GM23338 (cell line): Measurements from ENCODE around the gene EID1.

Source experiments
- CREB1 ChIP-seq: fragments of 250-450 bp; sonication (Bioruptor Pico); IDR thresholded peaks from 2 replicates; pipeline ENCODE4 v1.5.0; 2020; ENCODE audit warnings: low read depth, mild to moderate bottlenecking, moderate library complexity
- CTCF ChIP-seq, 2 experiments: fragments of 200-600 bp in 1 of 2; sonication (generic) in 1 of 2; conservative IDR thresholded peaks; 2 replicates each; pipeline versions ENCODE4 v1.5.1 to v1.6.1; 2016 to 2017; ENCODE audit warnings: antibody characterized with exemption in 2 of 2, low read depth in 2 of 2, mild to moderate bottlenecking in 2 of 2, moderate library complexity in 1 of 2
- EZH2 ChIP-seq: fragments of 200-600 bp; sonication (generic); IDR thresholded peaks from one replicate; pipeline ENCODE4 v1.8.0; 2017; ENCODE audit warnings: antibody characterized with exemption, mild to moderate bottlenecking, low read depth; ENCODE audit not compliant: unreplicated experiment
- EZH2phosphoT487 ChIP-seq: fragments of 200-600 bp; sonication (generic); IDR thresholded peaks from one replicate; pipeline ENCODE4 v1.8.1; 2018; ENCODE audit warnings: antibody characterized with exemption; ENCODE audit not compliant: unreplicated experiment
- POLR2AphosphoS5 ChIP-seq: IDR thresholded peaks from 2 replicates; pipeline ENCODE4 v1.6.1; 2016; ENCODE audit warnings: antibody characterized with exemption, low read depth
- REST ChIP-seq: IDR thresholded peaks from one replicate; pipeline ENCODE4 v1.6.1; 2018; ENCODE audit warnings: antibody characterized with exemption; ENCODE audit not compliant: unreplicated experiment
- ZNF331 ChIP-seq: fragments of 250-450 bp; sonication (Bioruptor Pico); IDR thresholded peaks from 2 replicates; pipeline ENCODE4 v1.5.0; 2020; ENCODE audit warnings: low read depth, mild to moderate bottlenecking, moderate library complexity

DNA sequence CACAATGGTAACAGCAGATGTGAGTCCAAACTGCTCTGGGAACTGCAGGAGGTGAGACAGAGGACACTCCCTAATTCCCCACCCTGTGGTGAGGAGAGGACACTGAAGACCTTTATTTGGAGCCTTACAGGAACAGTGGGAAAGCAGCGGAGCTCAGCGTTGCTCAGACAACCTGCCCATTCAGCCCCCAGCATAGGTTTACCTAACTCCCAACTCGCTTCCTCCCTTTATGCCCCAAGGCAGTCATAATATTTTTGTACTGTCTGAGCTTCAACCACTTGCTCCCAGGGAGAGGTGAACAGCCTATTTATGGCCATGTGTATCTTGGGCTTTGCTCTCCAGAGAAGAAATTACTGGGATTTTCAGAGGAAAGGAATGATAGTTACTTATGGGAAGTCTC lies 51.7 kb downstream of the EID1 start:
- TF ChIP-seq CTCF (conservative IDR thresholded peaks at IDR 0.05; ENCODE audit: low read depth in 2 of 2) = no peak
- TF ChIP-seq REST = no peak
- TF ChIP-seq EZH2phosphoT487 = no peak
- no peak for TF ChIP-seq ZNF331 (CRISPR knock-in tag)
- no peak for TF ChIP-seq POLR2AphosphoS5
- no peak for TF ChIP-seq EZH2
- no peak for TF ChIP-seq CREB1 (CRISPR knock-in tag)
